WTC11 (cell line): ENCODE data around the gene EBNA1BP2. TPM values are rescaled to one million over a fixed set of nuclear protein-coding genes. Genes with fewer than 3 reads are reported as not detected.

Experiments used
- ATAC-seq: fragments of 200-7000 bp; cut with Tn5 transposase; 2 replicates; pipeline ENCODE4 v1.10.0; 2021; ENCODE audit warnings: mild to moderate bottlenecking, moderate library complexity
- CTCF ChIA-PET: fragments of 300-600 bp; sonication (Branson Sonifier 250); formaldehyde crosslinking; loops from one replicate; lab custom pipeline; 2021; ENCODE audit warnings: antibody characterized with exemption; lab: Charles Lee
- POLR2A ChIA-PET: fragments of 350-600 bp; sonication (Branson Sonifier 250); formaldehyde crosslinking; loops from one replicate; lab custom pipeline; 2021; ENCODE audit warnings: antibody characterized with exemption; lab: Charles Lee
- DNase-seq: peaks from one replicate; pipeline ENCODE4 v3.0.0; 2021; ENCODE audit warnings: low spot score
- H3K27ac Mint-ChIP-seq: 2 replicates; pipeline ENCODE4 v1.8.0; 2021; ENCODE audit warnings: mixed read lengths
- H3K27me3 Mint-ChIP-seq: 2 replicates; pipeline ENCODE4 v1.8.0; 2021; ENCODE audit warnings: low read depth, mild to moderate bottlenecking, moderate library complexity, mixed read lengths
- H3K36me3 Mint-ChIP-seq: 2 replicates; pipeline ENCODE4 v1.8.0; 2021; ENCODE audit warnings: mixed read lengths
- H3K4me1 Mint-ChIP-seq: 2 replicates; pipeline ENCODE4 v1.8.0; 2022; ENCODE audit warnings: mixed read lengths
- H3K4me3 Mint-ChIP-seq: 2 replicates; pipeline ENCODE4 v1.8.0; 2021; ENCODE audit warnings: mild to moderate bottlenecking, moderate library complexity, mixed read lengths
- H3K9me3 Mint-ChIP-seq: 2 replicates; pipeline ENCODE4 v1.8.0; 2021; ENCODE audit warnings: mixed read lengths
- ESRRA ChIP-seq: sonication (generic); formaldehyde crosslinking; IDR thresholded peaks from 2 replicates; pipeline ENCODE4 v1.8.1; 2022; ENCODE audit warnings: mild to moderate bottlenecking, missing genetic modification reagents, borderline replicate concordance
- FOXK1 ChIP-seq: sonication (generic); formaldehyde crosslinking; IDR thresholded peaks from 2 replicates; pipeline ENCODE4 v1.8.0; 2022; ENCODE audit warnings: mild to moderate bottlenecking, moderate library complexity, missing genetic modification reagents
- GRHL2 ChIP-seq: fragments of 250-450 bp; sonication (Bioruptor Pico); IDR thresholded peaks from 2 replicates; pipeline ENCODE4 v1.8.0; 2022; ENCODE audit warnings: mild to moderate bottlenecking, moderate library complexity; ENCODE audit not compliant: insufficient replicate concordance, severe bottlenecking
- GTF2I ChIP-seq: fragments of 250-450 bp; sonication (Bioruptor Pico); conservative IDR thresholded peaks from 2 replicates; pipeline ENCODE4 v1.4.0; 2021; ENCODE audit warnings: mild to moderate bottlenecking
- IRF2 ChIP-seq: sonication (generic); formaldehyde crosslinking; IDR thresholded peaks from 2 replicates; pipeline ENCODE4 v1.8.0; 2022; ENCODE audit warnings: low read depth, missing genetic modification reagents, borderline replicate concordance
- JUN ChIP-seq: sonication (generic); formaldehyde crosslinking; IDR thresholded peaks from 2 replicates; pipeline ENCODE4 v1.8.0; 2023; ENCODE audit warnings: mild to moderate bottlenecking, missing genetic modification reagents
- NR3C1 ChIP-seq: sonication (generic); formaldehyde crosslinking; conservative IDR thresholded peaks from 2 replicates; pipeline ENCODE4 v1.8.1; 2023; ENCODE audit warnings: low read depth, mild to moderate bottlenecking, missing genetic modification reagents
- RORB ChIP-seq: fragments of 250-450 bp; sonication (Bioruptor Pico); IDR thresholded peaks from 2 replicates; pipeline ENCODE4 v1.9.0; 2021; ENCODE audit warnings: mild to moderate bottlenecking
- SMAD3 ChIP-seq: sonication (generic); formaldehyde crosslinking; IDR thresholded peaks from 2 replicates; pipeline ENCODE4 v1.8.0; 2022; ENCODE audit warnings: missing genetic modification reagents, mild to moderate bottlenecking, borderline replicate concordance
- TEAD4 ChIP-seq: sonication (generic); formaldehyde crosslinking; IDR thresholded peaks from 2 replicates; pipeline ENCODE4 v1.8.0; 2022; ENCODE audit warnings: mild to moderate bottlenecking, missing genetic modification reagents
- ZNF121 ChIP-seq: sonication (generic); formaldehyde crosslinking; IDR thresholded peaks from 2 replicates; pipeline ENCODE4 v1.8.0; 2023; ENCODE audit warnings: missing genetic modification reagents
- ZNF263 ChIP-seq: sonication (generic); formaldehyde crosslinking; IDR thresholded peaks from 2 replicates; pipeline ENCODE4 v1.8.1; 2022; ENCODE audit warnings: low read depth, mild to moderate bottlenecking, moderate library complexity, missing genetic modification reagents
- ZNF423 ChIP-seq: fragments of 250-450 bp; sonication (Bioruptor Pico); IDR thresholded peaks from 2 replicates; pipeline ENCODE4 v2.1.2; 2022; ENCODE audit warnings: mild to moderate bottlenecking, moderate library complexity
- ZNF671 ChIP-seq: fragments of 250-450 bp; sonication (Bioruptor Pico); IDR thresholded peaks from 2 replicates; pipeline ENCODE4 v1.8.0; 2021; ENCODE audit warnings: mild to moderate bottlenecking
- total RNA-seq: library from RNA; stranded (reverse); gene quantifications from 3 replicates; pipeline ENCODE4 v1.2.3, GENCODE V29; 2021
- TF ChIP-seq, protein P1 (sequence below): fragments of 250-450 bp; sonication (Bioruptor Pico); IDR thresholded peaks from 2 replicates; pipeline ENCODE4 v1.9.0; 2021; ENCODE audit warnings: mild to moderate bottlenecking
- TF ChIP-seq, protein P2 (sequence below): fragments of 250-450 bp; sonication (Bioruptor Pico); IDR thresholded peaks from 2 replicates; pipeline ENCODE4 v2.1.2; 2022; ENCODE audit warnings: mild to moderate bottlenecking, moderate library complexity
- TF ChIP-seq, protein P3 (sequence below): sonication (generic); formaldehyde crosslinking; IDR thresholded peaks from 2 replicates; pipeline ENCODE4 v1.8.1; 2023; ENCODE audit warnings: mild to moderate bottlenecking, moderate library complexity, missing genetic modification reagents
- TF ChIP-seq, protein P4 (sequence below): fragments of 250-450 bp; sonication (Bioruptor Pico); IDR thresholded peaks from 2 replicates; pipeline ENCODE4 v1.9.0; 2021; ENCODE audit warnings: moderate library complexity, mild to moderate bottlenecking, inconsistent platforms, borderline replicate concordance
- TF ChIP-seq, protein P5 (sequence below): sonication (generic); formaldehyde crosslinking; IDR thresholded peaks from 2 replicates; pipeline ENCODE4 v1.8.1; 2022; ENCODE audit warnings: mild to moderate bottlenecking, moderate library complexity, missing genetic modification reagents
- TF ChIP-seq, protein P6 (sequence below): sonication (generic); formaldehyde crosslinking; IDR thresholded peaks from 2 replicates; pipeline ENCODE4 v1.8.1; 2023; ENCODE audit warnings: mild to moderate bottlenecking, missing genetic modification reagents, moderate library complexity
- TF ChIP-seq, protein P7 (sequence below): sonication (generic); formaldehyde crosslinking; IDR thresholded peaks from 2 replicates; pipeline ENCODE4 v1.8.1; 2023; ENCODE audit warnings: mild to moderate bottlenecking, missing genetic modification reagents, moderate library complexity
- TF ChIP-seq, protein P8 (sequence below): sonication (generic); formaldehyde crosslinking; IDR thresholded peaks from 2 replicates; pipeline ENCODE4 v1.8.0; 2022; ENCODE audit warnings: missing genetic modification reagents
- TF ChIP-seq, protein P9 (sequence below): sonication (generic); formaldehyde crosslinking; IDR thresholded peaks from 2 replicates; pipeline ENCODE4 v1.8.0; 2022; ENCODE audit warnings: mild to moderate bottlenecking, missing genetic modification reagents

Gene EBNA1BP2
- total RNA-seq, 1 experiment from 2014 or later: 93.7 TPM

DNA sequence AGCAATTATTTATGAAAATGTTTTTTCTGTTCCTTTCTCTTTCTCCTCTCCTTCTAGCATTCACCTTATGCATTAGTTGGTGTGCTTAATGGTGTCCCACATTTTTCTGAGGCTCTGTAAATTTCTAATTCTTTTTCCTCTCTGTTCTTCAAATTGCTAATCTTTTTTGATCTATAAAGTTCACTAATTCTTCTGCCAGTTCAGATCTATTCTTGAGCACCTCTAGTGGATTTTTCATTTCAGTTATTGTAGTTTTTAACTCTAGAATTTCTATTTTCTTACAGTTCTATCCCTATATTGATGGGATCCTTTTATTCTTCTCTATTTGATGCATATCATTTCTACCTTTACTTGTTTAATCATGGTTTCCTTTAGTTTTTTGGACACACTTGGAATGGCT lies 22.4 kb upstream of the EBNA1BP2 start (continued):
- TF ChIP-seq ZNF263 (CRISPR knock-in tag) (no peak), SMAD3 (CRISPR knock-in tag) (no peak)
- TF ChIP-seq, protein P1, sequence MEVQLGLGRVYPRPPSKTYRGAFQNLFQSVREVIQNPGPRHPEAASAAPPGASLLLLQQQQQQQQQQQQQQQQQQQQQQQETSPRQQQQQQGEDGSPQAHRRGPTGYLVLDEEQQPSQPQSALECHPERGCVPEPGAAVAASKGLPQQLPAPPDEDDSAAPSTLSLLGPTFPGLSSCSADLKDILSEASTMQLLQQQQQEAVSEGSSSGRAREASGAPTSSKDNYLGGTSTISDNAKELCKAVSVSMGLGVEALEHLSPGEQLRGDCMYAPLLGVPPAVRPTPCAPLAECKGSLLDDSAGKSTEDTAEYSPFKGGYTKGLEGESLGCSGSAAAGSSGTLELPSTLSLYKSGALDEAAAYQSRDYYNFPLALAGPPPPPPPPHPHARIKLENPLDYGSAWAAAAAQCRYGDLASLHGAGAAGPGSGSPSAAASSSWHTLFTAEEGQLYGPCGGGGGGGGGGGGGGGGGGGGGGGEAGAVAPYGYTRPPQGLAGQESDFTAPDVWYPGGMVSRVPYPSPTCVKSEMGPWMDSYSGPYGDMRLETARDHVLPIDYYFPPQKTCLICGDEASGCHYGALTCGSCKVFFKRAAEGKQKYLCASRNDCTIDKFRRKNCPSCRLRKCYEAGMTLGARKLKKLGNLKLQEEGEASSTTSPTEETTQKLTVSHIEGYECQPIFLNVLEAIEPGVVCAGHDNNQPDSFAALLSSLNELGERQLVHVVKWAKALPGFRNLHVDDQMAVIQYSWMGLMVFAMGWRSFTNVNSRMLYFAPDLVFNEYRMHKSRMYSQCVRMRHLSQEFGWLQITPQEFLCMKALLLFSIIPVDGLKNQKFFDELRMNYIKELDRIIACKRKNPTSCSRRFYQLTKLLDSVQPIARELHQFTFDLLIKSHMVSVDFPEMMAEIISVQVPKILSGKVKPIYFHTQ: no peak

DNA sequence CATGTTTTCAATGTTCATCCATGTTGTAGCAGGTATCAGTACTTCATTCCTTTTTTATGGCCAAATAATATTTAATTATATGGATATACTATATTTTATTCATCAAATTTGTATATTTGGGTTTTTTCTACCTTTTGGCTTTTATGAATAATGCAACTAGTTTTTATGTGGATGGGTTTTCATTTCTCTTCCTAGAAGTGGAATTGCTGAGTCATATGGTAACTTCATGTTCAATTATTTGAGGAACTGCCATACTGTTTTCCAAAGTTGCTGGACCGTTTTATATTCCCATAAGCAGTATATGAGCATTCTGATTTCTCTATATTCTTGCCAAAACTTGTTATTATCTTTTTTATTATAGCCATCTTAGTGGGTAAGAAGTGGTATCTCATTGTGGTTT lies 16.0 kb upstream of the EBNA1BP2 start:
- H3K27me3 Mint-ChIP-seq: peaks cover 3% of the 10 kb centered on the region; the same call in 1 of the 2 replicates
- ChIA-PET POLR2A (no interaction called here), CTCF (no interaction called here)
- no peaks in the 10 kb centered on the region for H3K4me1 Mint-ChIP-seq
- H3K4me3 Mint-ChIP-seq: no peak overlapping the region
- TF ChIP-seq, protein P2, sequence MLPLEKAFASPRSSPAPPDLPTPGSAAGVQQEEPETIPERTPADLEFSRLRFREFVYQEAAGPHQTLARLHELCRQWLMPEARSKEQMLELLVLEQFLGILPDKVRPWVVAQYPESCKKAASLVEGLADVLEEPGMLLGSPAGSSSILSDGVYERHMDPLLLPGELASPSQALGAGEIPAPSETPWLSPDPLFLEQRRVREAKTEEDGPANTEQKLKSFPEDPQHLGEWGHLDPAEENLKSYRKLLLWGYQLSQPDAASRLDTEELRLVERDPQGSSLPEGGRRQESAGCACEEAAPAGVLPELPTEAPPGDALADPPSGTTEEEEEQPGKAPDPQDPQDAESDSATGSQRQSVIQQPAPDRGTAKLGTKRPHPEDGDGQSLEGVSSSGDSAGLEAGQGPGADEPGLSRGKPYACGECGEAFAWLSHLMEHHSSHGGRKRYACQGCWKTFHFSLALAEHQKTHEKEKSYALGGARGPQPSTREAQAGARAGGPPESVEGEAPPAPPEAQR: no peak
- TF ChIP-seq ZNF121 (CRISPR knock-in tag) (no peak), ESRRA (no peak), NR3C1 (CRISPR knock-in tag) (no peak), ZNF671 (CRISPR knock-in tag) (no peak), FOXK1 (CRISPR knock-in tag) (no peak), GTF2I (CRISPR knock-in tag) (no peak), IRF2 (no peak), ZNF423 (CRISPR knock-in tag) (no peak), TEAD4 (CRISPR knock-in tag) (no peak), RORB (CRISPR knock-in tag) (no peak), GRHL2 (CRISPR knock-in tag) (no peak), JUN (CRISPR knock-in tag) (no peak)
- TF ChIP-seq, protein P3, sequence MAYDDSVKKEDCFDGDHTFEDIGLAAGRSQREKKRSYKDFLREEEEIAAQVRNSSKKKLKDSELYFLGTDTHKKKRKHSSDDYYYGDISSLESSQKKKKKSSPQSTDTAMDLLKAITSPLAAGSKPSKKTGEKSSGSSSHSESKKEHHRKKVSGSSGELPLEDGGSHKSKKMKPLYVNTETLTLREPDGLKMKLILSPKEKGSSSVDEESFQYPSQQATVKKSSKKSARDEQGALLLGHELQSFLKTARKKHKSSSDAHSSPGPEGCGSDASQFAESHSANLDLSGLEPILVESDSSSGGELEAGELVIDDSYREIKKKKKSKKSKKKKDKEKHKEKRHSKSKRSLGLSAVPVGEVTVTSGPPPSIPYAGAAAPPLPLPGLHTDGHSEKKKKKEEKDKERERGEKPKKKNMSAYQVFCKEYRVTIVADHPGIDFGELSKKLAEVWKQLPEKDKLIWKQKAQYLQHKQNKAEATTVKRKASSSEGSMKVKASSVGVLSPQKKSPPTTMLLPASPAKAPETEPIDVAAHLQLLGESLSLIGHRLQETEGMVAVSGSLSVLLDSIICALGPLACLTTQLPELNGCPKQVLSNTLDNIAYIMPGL (CRISPR knock-in tag): no peak
- TF ChIP-seq, protein P4, sequence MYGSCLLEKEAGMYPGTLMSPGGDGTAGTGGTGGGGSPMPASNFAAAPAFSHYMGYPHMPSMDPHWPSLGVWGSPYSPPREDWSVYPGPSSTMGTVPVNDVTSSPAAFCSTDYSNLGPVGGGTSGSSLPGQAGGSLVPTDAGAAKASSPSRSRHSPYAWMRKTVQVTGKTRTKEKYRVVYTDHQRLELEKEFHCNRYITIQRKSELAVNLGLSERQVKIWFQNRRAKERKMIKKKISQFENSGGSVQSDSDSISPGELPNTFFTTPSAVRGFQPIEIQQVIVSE (CRISPR knock-in tag): no peak
- TF ChIP-seq, protein P5, sequence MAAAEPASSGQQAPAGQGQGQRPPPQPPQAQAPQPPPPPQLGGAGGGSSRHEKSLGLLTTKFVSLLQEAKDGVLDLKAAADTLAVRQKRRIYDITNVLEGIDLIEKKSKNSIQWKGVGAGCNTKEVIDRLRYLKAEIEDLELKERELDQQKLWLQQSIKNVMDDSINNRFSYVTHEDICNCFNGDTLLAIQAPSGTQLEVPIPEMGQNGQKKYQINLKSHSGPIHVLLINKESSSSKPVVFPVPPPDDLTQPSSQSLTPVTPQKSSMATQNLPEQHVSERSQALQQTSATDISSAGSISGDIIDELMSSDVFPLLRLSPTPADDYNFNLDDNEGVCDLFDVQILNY (CRISPR knock-in tag): no peak
- TF ChIP-seq, protein P6, sequence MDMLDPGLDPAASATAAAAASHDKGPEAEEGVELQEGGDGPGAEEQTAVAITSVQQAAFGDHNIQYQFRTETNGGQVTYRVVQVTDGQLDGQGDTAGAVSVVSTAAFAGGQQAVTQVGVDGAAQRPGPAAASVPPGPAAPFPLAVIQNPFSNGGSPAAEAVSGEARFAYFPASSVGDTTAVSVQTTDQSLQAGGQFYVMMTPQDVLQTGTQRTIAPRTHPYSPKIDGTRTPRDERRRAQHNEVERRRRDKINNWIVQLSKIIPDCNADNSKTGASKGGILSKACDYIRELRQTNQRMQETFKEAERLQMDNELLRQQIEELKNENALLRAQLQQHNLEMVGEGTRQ: no peak
- TF ChIP-seq, protein P7, sequence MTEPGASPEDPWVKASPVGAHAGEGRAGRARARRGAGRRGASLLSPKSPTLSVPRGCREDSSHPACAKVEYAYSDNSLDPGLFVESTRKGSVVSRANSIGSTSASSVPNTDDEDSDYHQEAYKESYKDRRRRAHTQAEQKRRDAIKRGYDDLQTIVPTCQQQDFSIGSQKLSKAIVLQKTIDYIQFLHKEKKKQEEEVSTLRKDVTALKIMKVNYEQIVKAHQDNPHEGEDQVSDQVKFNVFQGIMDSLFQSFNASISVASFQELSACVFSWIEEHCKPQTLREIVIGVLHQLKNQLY (CRISPR knock-in tag): no peak
- TF ChIP-seq, protein P8, sequence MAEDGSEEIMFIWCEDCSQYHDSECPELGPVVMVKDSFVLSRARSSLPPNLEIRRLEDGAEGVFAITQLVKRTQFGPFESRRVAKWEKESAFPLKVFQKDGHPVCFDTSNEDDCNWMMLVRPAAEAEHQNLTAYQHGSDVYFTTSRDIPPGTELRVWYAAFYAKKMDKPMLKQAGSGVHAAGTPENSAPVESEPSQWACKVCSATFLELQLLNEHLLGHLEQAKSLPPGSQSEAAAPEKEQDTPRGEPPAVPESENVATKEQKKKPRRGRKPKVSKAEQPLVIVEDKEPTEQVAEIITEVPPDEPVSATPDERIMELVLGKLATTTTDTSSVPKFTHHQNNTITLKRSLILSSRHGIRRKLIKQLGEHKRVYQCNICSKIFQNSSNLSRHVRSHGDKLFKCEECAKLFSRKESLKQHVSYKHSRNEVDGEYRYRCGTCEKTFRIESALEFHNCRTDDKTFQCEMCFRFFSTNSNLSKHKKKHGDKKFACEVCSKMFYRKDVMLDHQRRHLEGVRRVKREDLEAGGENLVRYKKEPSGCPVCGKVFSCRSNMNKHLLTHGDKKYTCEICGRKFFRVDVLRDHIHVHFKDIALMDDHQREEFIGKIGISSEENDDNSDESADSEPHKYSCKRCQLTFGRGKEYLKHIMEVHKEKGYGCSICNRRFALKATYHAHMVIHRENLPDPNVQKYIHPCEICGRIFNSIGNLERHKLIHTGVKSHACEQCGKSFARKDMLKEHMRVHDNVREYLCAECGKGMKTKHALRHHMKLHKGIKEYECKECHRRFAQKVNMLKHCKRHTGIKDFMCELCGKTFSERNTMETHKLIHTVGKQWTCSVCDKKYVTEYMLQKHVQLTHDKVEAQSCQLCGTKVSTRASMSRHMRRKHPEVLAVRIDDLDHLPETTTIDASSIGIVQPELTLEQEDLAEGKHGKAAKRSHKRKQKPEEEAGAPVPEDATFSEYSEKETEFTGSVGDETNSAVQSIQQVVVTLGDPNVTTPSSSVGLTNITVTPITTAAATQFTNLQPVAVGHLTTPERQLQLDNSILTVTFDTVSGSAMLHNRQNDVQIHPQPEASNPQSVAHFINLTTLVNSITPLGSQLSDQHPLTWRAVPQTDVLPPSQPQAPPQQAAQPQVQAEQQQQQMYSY: no peak
- TF ChIP-seq, protein P9, sequence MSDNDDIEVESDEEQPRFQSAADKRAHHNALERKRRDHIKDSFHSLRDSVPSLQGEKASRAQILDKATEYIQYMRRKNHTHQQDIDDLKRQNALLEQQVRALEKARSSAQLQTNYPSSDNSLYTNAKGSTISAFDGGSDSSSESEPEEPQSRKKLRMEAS: no peak
- DNase-seq: no peak
- peaks cover 27% of the 10 kb centered on the region for H3K9me3 Mint-ChIP-seq
- H3K36me3 Mint-ChIP-seq: peaks cover 4% of the 10 kb centered on the region; the same call in 1 of the 2 replicates
- H3K27ac Mint-ChIP-seq: no peak overlapping the region
- no peak for ATAC-seq
